IgD-negative memory B cell (primary cell): ENCODE data around the gene FAM168B. TPM values are rescaled to one million over a fixed set of nuclear protein-coding genes. Genes with fewer than 3 reads are reported as not detected.

ENCODE experiments used
- H3K27ac Mint-ChIP-seq, 3 donors: one replicate each; pipeline ENCODE4 v1.8.0; 2020 to 2022; ENCODE audit warnings: mild to moderate bottlenecking in 3 of 3, mixed read lengths in 3 of 3, moderate library complexity in 1 of 3
- H3K27me3 Mint-ChIP-seq: one replicate; pipeline ENCODE4 v1.8.0; 2021; ENCODE audit warnings: mixed read lengths
- H3K36me3 Mint-ChIP-seq: one replicate; pipeline ENCODE4 v1.8.0; 2020; ENCODE audit warnings: mild to moderate bottlenecking, mixed read lengths
- H3K4me1 Mint-ChIP-seq, 3 donors: one replicate each; pipeline ENCODE4 v1.8.0; 2020 to 2022; ENCODE audit warnings: mixed read lengths in 3 of 3, mild to moderate bottlenecking in 1 of 3
- H3K4me3 Mint-ChIP-seq, 4 donors: one replicate each; pipeline ENCODE4 v1.8.0; 2020 to 2022; ENCODE audit warnings: mild to moderate bottlenecking in 4 of 4, mixed read lengths in 4 of 4, moderate library complexity in 3 of 4
- H3K9me3 Mint-ChIP-seq, 3 donors: one replicate each; pipeline ENCODE4 v1.8.0; 2020 to 2021; ENCODE audit warnings: mixed read lengths in 3 of 3, mild to moderate bottlenecking in 1 of 3
- polyA plus RNA-seq: library from polyadenylated mRNA; unstranded; fragments of 300-500 nt; fragmentation: Illumina TruSeq; gene quantifications from one replicate; pipeline ENCODE4 v1.2.3, GENCODE V29; 2021

Gene FAM168B
- polyA plus RNA-seq, 1 donor from 2014 or later, result 32.0 TPM

DNA sequence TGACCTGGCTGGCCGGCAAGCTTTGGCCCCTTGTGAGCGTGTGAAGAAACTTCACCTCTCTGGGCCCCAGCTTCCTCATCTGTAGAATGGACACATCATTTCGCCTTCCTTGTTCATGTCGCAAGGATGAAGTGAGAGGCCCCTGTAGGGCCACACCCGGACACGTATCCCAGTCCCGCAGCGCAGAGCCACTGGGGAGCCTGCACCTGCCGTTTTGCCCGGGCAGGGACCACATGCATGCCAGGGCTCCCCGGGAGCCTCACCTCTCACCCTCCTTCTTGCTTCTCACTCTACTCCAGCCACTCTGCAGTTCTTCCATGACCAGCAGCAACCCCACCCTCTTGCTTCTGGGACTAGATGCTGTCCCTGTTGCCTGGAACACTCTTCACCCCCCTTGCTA, 77.5 kb downstream of the FAM168B start:
- H3K27ac Mint-ChIP-seq, result no peak overlapping the region
- H3K36me3 Mint-ChIP-seq, result no peaks in the 10 kb centered on the region
- H3K27me3 Mint-ChIP-seq, result peaks cover 6% of the 10 kb centered on the region
- no peak overlapping the region for H3K4me3 Mint-ChIP-seq
- no peaks in the 10 kb centered on the region for H3K9me3 Mint-ChIP-seq
- H3K4me1 Mint-ChIP-seq, result no peaks in the 10 kb centered on the region

DNA sequence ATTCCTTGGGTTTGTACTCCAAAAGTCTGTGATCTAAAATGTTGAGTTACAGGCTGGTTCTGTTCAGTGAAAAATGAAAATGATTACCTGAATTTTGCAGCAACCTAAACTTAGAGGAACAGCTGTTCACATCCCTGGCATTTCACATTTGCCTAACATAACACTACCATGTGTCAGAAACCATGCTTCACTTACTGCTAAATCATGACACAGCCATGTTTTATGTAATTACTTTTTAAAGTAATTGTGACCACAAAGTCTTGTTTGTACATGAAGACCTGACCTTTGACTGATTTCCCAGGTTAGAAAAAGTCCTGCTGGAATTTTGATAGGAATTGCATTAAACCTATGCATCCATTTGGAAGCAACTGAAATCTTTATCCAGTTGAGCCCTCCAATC, 79.1 kb downstream of the FAM168B start:
- Mint-ChIP-seq H3K4me1 (no peaks in the 10 kb centered on the region), H3K36me3 (no peaks in the 10 kb centered on the region), H3K9me3 (no peaks in the 10 kb centered on the region), H3K27me3 (peaks cover 8% of the 10 kb centered on the region), H3K27ac (no peak overlapping the region), H3K4me3 (no peak overlapping the region)

DNA sequence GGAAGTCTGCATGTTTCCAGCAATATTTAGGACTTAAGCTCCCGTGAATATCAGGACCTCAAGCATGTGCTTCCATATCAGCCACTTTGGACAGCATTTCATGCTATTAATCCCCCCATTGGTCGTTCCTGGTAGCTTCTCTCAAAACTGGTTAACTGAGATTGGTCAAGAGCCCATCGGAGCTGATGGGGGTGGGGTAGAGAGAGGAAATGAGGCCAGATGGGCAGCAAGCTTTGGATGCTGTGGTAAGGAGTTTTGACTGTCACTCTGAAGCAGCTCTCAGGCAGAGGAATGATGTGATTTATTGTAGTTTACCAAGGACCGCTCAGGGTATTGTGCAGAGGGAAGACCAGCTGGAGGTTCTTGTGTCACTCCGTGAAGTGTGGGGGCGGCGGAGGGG, 81.8 kb downstream of the FAM168B start:
- Mint-ChIP-seq H3K27me3 (peaks cover 8% of the 10 kb centered on the region), H3K27ac (no peak overlapping the region), H3K9me3 (peaks cover 0 to 4% (median 0%) of the 10 kb centered on the region in 3 donors), H3K4me3 (no peak overlapping the region), H3K4me1 (no peaks in the 10 kb centered on the region), H3K36me3 (no peaks in the 10 kb centered on the region)

- H3K36me3 Mint-ChIP-seq, result no peaks in the 10 kb centered on the region
- peaks cover 0 to 4% (median 0%) of the 10 kb centered on the region in 3 donors for H3K9me3 Mint-ChIP-seq
- H3K4me3 Mint-ChIP-seq, result no peak overlapping the region
- peaks cover 10% of the 10 kb centered on the region for H3K27me3 Mint-ChIP-seq
- H3K27ac Mint-ChIP-seq, result no peak overlapping the region
- H3K4me1 Mint-ChIP-seq, result no peaks in the 10 kb centered on the region
Observed at GRCh38 chr2:131010566-131010965, 82.7 kb downstream of the FAM168B start.

DNA sequence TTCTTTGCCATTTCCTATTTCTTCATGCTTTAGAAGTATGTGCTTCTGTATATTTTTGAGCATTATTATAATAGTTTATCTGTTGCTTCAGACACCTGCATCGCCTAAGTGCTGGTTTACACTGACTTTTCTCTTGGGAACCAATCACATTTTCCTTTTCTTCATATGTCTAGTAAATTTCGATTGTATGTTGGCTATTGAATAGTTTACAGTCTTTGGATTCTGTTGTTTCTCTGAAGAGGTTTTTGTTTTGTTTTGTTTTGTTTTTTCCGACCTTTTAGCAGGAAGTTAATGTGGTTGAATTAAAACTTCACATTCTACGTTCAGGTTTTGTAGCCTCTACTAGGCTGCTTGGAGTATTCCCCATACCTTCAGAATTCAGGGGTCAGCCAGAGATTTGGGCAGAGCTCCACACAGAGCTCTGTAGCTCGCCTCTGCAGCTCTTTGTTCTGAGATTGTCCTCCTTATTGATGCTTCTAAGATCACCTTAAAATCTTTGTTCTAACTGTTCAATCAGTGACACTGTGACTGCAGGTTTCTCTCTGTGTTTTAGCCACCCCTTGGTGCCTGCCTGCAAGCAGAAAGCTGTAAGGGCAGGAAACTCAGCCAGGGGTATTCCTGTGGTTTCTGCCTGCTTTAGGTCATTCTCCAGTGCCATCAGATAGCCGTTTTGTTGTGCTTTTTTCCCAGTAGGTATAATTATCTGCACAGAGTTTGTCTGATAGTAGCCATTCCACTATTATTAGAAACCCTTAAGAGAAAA, 83.4 kb downstream of the FAM168B start:
- Mint-ChIP-seq H3K4me3 (no peak overlapping the region), H3K4me1 (no peaks in the 10 kb centered on the region), H3K36me3 (no peaks in the 10 kb centered on the region), H3K27me3 (peaks cover 10% of the 10 kb centered on the region), H3K9me3 (peaks cover 0 to 4% (median 0%) of the 10 kb centered on the region in 3 donors), H3K27ac (no peak overlapping the region)

GRCh38 chr2:131008967-131009366, 84.3 kb downstream of the FAM168B start:
- Mint-ChIP-seq H3K4me1 (no peaks in the 10 kb centered on the region), H3K27ac (no peak overlapping the region), H3K27me3 (peaks cover 10% of the 10 kb centered on the region), H3K36me3 (no peaks in the 10 kb centered on the region), H3K9me3 (peaks cover 0 to 4% (median 0%) of the 10 kb centered on the region in 3 donors), H3K4me3 (no peak overlapping the region)

DNA sequence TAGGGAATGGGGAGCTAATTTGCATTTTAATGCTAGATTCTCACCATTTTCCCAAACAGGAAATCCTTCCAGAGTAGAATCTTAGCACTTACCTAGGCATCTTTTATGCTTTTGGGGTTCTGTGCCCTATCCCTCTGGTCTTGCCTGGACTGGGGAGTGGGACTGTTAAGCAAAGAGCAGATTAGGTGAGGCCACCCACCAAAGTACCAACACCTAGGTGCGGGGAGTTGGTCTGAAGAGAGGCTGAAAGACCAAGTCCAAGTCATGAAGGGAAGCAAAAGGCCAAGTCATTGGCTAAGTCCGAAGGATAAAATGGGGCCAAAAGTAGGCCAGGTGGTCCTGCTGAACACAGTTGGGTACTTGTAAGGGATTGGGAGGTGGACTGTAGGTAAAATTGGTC, 86.7 kb downstream of the FAM168B start:
- no peaks in the 10 kb centered on the region for H3K36me3 Mint-ChIP-seq
- H3K4me3 Mint-ChIP-seq, result no peak overlapping the region
- H3K27me3 Mint-ChIP-seq, result peaks cover 15% of the 10 kb centered on the region
- no peaks in the 10 kb centered on the region for H3K4me1 Mint-ChIP-seq
- H3K9me3 Mint-ChIP-seq, result peaks cover 0 to 4% (median 0%) of the 10 kb centered on the region in 3 donors
- H3K27ac Mint-ChIP-seq, result no peak overlapping the region

GRCh38 chr2:131005216-131005935, 87.9 kb downstream of the FAM168B start:
- no peak overlapping the region for H3K27ac Mint-ChIP-seq
- no peaks in the 10 kb centered on the region for H3K4me1 Mint-ChIP-seq
- no peak overlapping the region for H3K4me3 Mint-ChIP-seq
- H3K27me3 Mint-ChIP-seq, result peaks cover 16% of the 10 kb centered on the region
- H3K9me3 Mint-ChIP-seq, result peaks cover 0 to 4% (median 0%) of the 10 kb centered on the region in 3 donors
- no peaks in the 10 kb centered on the region for H3K36me3 Mint-ChIP-seq

- no peak overlapping the region for H3K27ac Mint-ChIP-seq
- no peaks in the 10 kb centered on the region for H3K4me1 Mint-ChIP-seq
- H3K36me3 Mint-ChIP-seq, result no peaks in the 10 kb centered on the region
- H3K9me3 Mint-ChIP-seq, result peaks cover 0 to 4% (median 0%) of the 10 kb centered on the region in 3 donors
- H3K4me3 Mint-ChIP-seq, result no peak overlapping the region
- H3K27me3 Mint-ChIP-seq, result peaks cover 13% of the 10 kb centered on the region
Observed at GRCh38 chr2:131004446-131005209, 88.6 kb downstream of the FAM168B start.

DNA sequence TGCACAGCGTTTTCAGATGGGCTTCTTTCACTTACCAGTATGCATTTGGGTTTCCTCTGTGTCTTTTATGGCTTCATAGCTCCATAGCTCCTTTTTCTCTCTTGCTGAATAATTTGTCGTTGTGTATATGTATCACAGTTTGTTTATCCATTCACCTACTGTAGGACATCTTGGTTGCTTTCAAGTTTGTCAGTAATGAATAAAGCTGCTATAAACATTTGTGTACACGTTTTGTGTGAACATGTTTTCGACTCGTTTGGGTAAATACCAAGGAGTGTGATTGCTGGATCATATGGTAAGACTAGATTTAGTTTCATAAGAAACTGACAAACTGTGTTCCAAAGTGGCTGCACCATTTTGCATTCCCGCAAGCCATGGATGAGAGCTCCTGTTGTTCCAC, 94.7 kb downstream of the FAM168B start:
- Mint-ChIP-seq H3K4me1 (no peaks in the 10 kb centered on the region), H3K4me3 (no peak overlapping the region), H3K9me3 (no peaks in the 10 kb centered on the region), H3K36me3 (no peaks in the 10 kb centered on the region), H3K27ac (no peak overlapping the region), H3K27me3 (peaks cover 9% of the 10 kb centered on the region)

Other genes with a start within 250 kb of the FAM168B start
- gene PLEKHB2, start 11.9 kb upstream of the FAM168B start, polyA plus RNA-seq, result 46.3 TPM
- 0.09 TPM for gene POTEE, start 116.1 kb upstream of the FAM168B start, polyA plus RNA-seq